B cell (primary cell): ENCODE results near the gene MR1. TPM values are rescaled to one million over a fixed set of nuclear protein-coding genes. Genes with fewer than 3 reads are reported as not detected.
A peak's percentile ranks its signal among the peaks of the same experiment; 100 is the strongest.

Source experiments
- ATAC-seq: fragments of 200-7000 bp; cut with Tn5 transposase; one replicate; pipeline ENCODE4 v1.10.0; 2021; ENCODE audit warnings: low read depth, mild to moderate bottlenecking, moderate number of reproducible peaks, moderate library complexity
- CTCF ChIA-PET: fragments of 350-600 bp; sonication (Branson Sonifier 250); formaldehyde crosslinking; loops from one replicate; lab custom pipeline; 2021; ENCODE audit warnings: antibody characterized with exemption, inconsistent platforms; lab: Charles Lee
- POLR2A ChIA-PET: fragments of 350-600 bp; sonication (Branson Sonifier 250); formaldehyde crosslinking; loops from one replicate; lab custom pipeline; 2021; ENCODE audit warnings: antibody characterized with exemption; lab: Charles Lee
- DNase-seq: peaks from one replicate; pipeline ENCODE4 v3.0.0; 2013
- H2AFZ ChIP-seq: 2 replicates; pipeline ENCODE4 v1.6.1; 2012; ENCODE audit warnings: mild to moderate bottlenecking, low read depth, low read length; ENCODE audit not compliant: insufficient read depth, poor library complexity, severe bottlenecking
- H3K27ac ChIP-seq, 2 donors: 1 replicate in 1 of 2; 2 replicates in 1 of 2; pipeline ENCODE4 v1.5.1; 2012 to 2013; ENCODE audit warnings: low read length in 2 of 2, mild to moderate bottlenecking in 2 of 2, moderate library complexity in 1 of 2
- H3K27me3 ChIP-seq, 4 experiments: fragments of 200-600 bp in 1 of 4; sonication (generic) in 1 of 4; replicated peaks in 1 of 4; 1 replicate in 2 of 4; 2 replicates in 2 of 4; pipeline versions ENCODE4 v1.6.1 to v1.7.0; 2013 to 2016; ENCODE audit warnings: low read length in 3 of 4, mild to moderate bottlenecking in 2 of 4, mixed read lengths in 1 of 4, moderate library complexity in 1 of 4; ENCODE audit not compliant: insufficient read depth in 4 of 4, control insufficient read depth in 3 of 4; ENCODE audit errors: control extremely low read depth in 1 of 4
- H3K36me3 ChIP-seq, 2 experiments: replicated peaks in 1 of 2; 1 replicate in 1 of 2; 2 replicates in 1 of 2; pipeline versions ENCODE4 v1.6.1 to v1.7.1; 2013; ENCODE audit warnings: low read length in 1 of 2; ENCODE audit not compliant: insufficient read depth in 2 of 2, control insufficient read depth in 1 of 2; ENCODE audit errors: control extremely low read depth in 1 of 2, extremely low read depth in 1 of 2
- H3K4me1 ChIP-seq, 2 donors: fragments of 200-600 bp in 1 of 2; sonication (generic) in 1 of 2; 1 replicate in 1 of 2; 2 replicates in 1 of 2; pipeline versions ENCODE4 v1.5.1 to v1.6.1; 2013 to 2017; ENCODE audit warnings: low read length in 2 of 2; ENCODE audit not compliant: control insufficient read depth in 2 of 2, insufficient read depth in 2 of 2
- H3K4me2 ChIP-seq: replicated peaks from 2 replicates; pipeline ENCODE3; 2012; ENCODE audit warnings: mild to moderate bottlenecking, low read depth, low read length; ENCODE audit not compliant: poor library complexity, severe bottlenecking
- H3K4me3 ChIP-seq, 5 experiments: fragments of 200-600 bp in 1 of 5; sonication (generic) in 1 of 5; 1 replicate in 3 of 5; 2 replicates in 2 of 5; pipeline versions ENCODE4 v1.5.1 to v1.7.0; 2011 to 2016; ENCODE audit warnings: low read length in 4 of 5, mild to moderate bottlenecking in 4 of 5, low read depth in 2 of 5, control low read depth in 1 of 5, moderate library complexity in 1 of 5; ENCODE audit not compliant: insufficient read depth in 1 of 5; ENCODE audit errors: control extremely low read depth in 1 of 5, extremely low read depth in 1 of 5
- H3K79me2 ChIP-seq: fragments of 200-600 bp; sonication (generic); one replicate; pipeline ENCODE4 v1.6.0; 2016; ENCODE audit warnings: low read length; ENCODE audit not compliant: control insufficient read depth, insufficient read depth
- H3K9ac ChIP-seq: fragments of 200-600 bp; sonication (generic); 2 replicates; pipeline ENCODE4 v1.6.1; 2017; ENCODE audit warnings: mild to moderate bottlenecking, low read length, moderate library complexity
- H3K9me3 ChIP-seq, 3 donors: one replicate each; pipeline versions ENCODE4 v1.6.1 to v1.7.1; 2013; ENCODE audit warnings: low read length in 2 of 3; ENCODE audit not compliant: control insufficient read depth in 2 of 3, insufficient read depth in 1 of 3; ENCODE audit errors: control extremely low read depth in 1 of 3
- H4K20me1 ChIP-seq: 2 replicates; pipeline ENCODE4 v1.6.0; 2012; ENCODE audit warnings: mild to moderate bottlenecking, low read length; ENCODE audit not compliant: insufficient read depth, control insufficient read depth, poor library complexity, severe bottlenecking
- H3K27ac Mint-ChIP-seq: one replicate; pipeline ENCODE4 v1.8.0; 2021; ENCODE audit warnings: mixed read lengths
- H3K27me3 Mint-ChIP-seq: one replicate; pipeline ENCODE4 v1.8.0; 2021; ENCODE audit warnings: mixed read lengths
- H3K4me1 Mint-ChIP-seq: one replicate; pipeline ENCODE4 v1.8.0; 2021; ENCODE audit warnings: mixed read lengths
- H3K4me3 Mint-ChIP-seq: one replicate; pipeline ENCODE4 v1.8.0; 2021; ENCODE audit warnings: mixed read lengths
- H3K9me3 Mint-ChIP-seq: one replicate; pipeline ENCODE4 v1.8.0; 2022; ENCODE audit warnings: mixed read lengths; ENCODE audit not compliant: insufficient read depth
- EZH2 ChIP-seq: IDR thresholded peaks from 2 replicates; pipeline ENCODE4 v1.6.1; 2012; ENCODE audit warnings: borderline replicate concordance, low read depth, mild to moderate bottlenecking, moderate library complexity, low read length; ENCODE audit not compliant: insufficient read depth, poor library complexity, severe bottlenecking
- WGBS: methylation state at CpG from one replicate; pipeline ENCODE4 v1.1.5; 2013; ENCODE audit warnings: missing lambda C conversion rate; ENCODE audit not compliant: insufficient coverage; 5-methylcytosine and 5-hydroxymethylcytosine counted together
- intact Hi-C: fragments of 100-400 bp; cut with micrococcal nuclease; formaldehyde crosslinking; loops from one replicate; pipeline ENCODE4 v1.10.0; 2022
- polyA plus RNA-seq: library from polyadenylated mRNA; depleted of rRNA; stranded (reverse); fragments of >200 nt; gene quantifications from 2 replicates; pipeline ENCODE4 v1.2.3, GENCODE V29; 2012
- total RNA-seq, 2 donors: library from RNA; stranded (reverse); fragments of 120-200 nt in 1 of 2; gene quantifications; 1 replicate in 1 of 2; 2 replicates in 1 of 2; pipeline versions ENCODE4 v1.2.3 to v1.2.4, GENCODE V29; 2013 to 2022
- TF ChIP-seq, protein P1 (sequence below): fragments of 200-600 bp; IDR thresholded peaks from one replicate; pipeline ENCODE4 v1.8.0; 2022; ENCODE audit warnings: antibody characterized with exemption, mild to moderate bottlenecking

Gene MR1
- total and polyA plus RNA-seq, 2 donors (not counting 1 experiment from before 2014, with no cell fraction given), result 9.5 to 28.2 TPM

GRCh38 chr1:181088079-181089016 is 54.6 kb downstream of the MR1 start, which contains the start of gene IER5:
Gene IER5, plus strand, starts transcription at chr1:181088700. Its CDS starts 203 bp downstream, at chr1:181088903.
- H2AFZ ChIP-seq, result peak within 1 kb of the TSS; percentile 43
- Mint-ChIP-seq H3K27me3 (no peaks in the 10 kb centered on the region), H3K4me1 (peaks cover 49% of the 10 kb centered on the region), H3K9me3 (no peaks in the 10 kb centered on the region), H3K4me3 (peak within 1 kb of the TSS; percentile 100), H3K27ac (peak within 1 kb of the TSS; percentile 100)
- H3K36me3 ChIP-seq, result peaks cover 5 to 18% of the 10 kb centered on the region in 2 experiments
- 5% methylated on average over 74 of the region's 76 CpGs for WGBS
- H3K4me1 ChIP-seq, result peaks cover 42 to 48% of the 10 kb centered on the region in 2 donors
- peak within 1 kb of the TSS; percentile 99 for H3K9ac ChIP-seq
- intact Hi-C loops, result loop anchor here (1.0 to 2.0 kb wide), 4 partner anchors 17 to 1206 kb away; partner anchors contain the start of gene TOR1AIP1
- ATAC-seq (peak; percentile 74), DNase-seq (peak; percentile 99)
- H3K79me2 ChIP-seq, result peaks cover 67% of the 10 kb centered on the region
- TF ChIP-seq EZH2, result no peak
- TF ChIP-seq, protein P1, sequence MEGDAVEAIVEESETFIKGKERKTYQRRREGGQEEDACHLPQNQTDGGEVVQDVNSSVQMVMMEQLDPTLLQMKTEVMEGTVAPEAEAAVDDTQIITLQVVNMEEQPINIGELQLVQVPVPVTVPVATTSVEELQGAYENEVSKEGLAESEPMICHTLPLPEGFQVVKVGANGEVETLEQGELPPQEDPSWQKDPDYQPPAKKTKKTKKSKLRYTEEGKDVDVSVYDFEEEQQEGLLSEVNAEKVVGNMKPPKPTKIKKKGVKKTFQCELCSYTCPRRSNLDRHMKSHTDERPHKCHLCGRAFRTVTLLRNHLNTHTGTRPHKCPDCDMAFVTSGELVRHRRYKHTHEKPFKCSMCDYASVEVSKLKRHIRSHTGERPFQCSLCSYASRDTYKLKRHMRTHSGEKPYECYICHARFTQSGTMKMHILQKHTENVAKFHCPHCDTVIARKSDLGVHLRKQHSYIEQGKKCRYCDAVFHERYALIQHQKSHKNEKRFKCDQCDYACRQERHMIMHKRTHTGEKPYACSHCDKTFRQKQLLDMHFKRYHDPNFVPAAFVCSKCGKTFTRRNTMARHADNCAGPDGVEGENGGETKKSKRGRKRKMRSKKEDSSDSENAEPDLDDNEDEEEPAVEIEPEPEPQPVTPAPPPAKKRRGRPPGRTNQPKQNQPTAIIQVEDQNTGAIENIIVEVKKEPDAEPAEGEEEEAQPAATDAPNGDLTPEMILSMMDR, result no peak
- no peaks in the 10 kb centered on the region for H3K27me3 ChIP-seq
- POLR2A ChIA-PET, result interaction anchor here (0.5 to 8.1 kb wide), 12 partner anchors 9 to 1137 kb away, joined by 3 to 109 read pairs (median 6); partner anchors contain the start of gene XPR1
- H3K9me3 ChIP-seq, result no peaks in the 10 kb centered on the region
- peaks cover 36% of the 10 kb centered on the region for H4K20me1 ChIP-seq
- H3K4me3 ChIP-seq, result peak within 1 kb of the TSS; percentile 94 to 99 (median 95)
- CTCF ChIA-PET, result interaction anchor here (0.6 to 11.8 kb wide), 9 partner anchors 17 to 586 kb away, joined by 3 to 672 read pairs (median 4); no protein-coding TSS in a partner anchor
- H3K4me2 ChIP-seq, result peak within 1 kb of the TSS; percentile 82
- peak within 1 kb of the TSS; percentile 98 to 99 for H3K27ac ChIP-seq
